Superior temporal gyrus (tissue), 1 donor: ENCODE results near the gene SPOCK1.
"Not testable (repeated sequence)": the region's sequence is repeated elsewhere in the genome, so short reads cannot be mapped to it uniquely, and the experiment has no call there.

Source experiments
- DNase-seq: peaks from one replicate; pipeline ENCODE4 v3.0.0-alpha.2; 2016; ENCODE audit errors: extremely low spot score

The SPOCK1 gene

DNA sequence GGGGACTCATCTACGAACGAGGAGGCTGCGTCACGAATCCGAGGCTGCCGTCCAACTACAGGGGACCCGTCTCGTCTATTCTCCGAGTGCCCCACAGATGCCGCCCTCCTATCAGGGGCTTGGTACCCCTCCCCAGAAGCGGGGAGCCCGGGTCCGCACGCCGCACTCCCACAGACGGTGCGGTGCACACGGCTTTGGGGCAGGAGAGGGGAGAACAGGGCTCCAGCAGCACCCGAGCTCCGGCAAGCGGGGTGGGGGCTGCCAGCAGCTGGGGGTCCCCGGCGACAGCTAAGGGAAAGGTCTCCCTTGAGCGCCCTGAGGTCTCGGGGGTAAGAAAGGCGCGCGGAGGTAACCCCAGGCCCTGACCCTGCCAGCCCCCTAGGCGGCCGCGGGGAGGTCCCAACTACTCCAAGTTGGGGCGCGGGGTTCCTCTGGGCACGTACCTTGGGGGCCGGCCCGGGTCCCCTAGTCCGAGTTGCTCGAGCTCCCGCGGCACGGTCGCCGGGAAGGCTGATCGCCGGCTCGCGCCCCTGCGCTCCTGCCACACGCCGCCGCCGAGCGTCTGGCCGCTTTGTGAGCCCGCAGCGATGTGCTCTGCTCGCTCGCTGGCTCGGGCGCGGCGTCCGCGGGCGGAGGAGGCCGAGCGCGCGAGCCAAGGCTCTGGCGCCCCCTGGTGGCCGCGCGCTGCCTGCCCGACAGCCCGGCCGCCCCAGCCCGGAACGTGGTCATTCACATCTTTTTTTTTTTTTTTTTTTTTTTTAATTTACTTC is at the start of gene SPOCK1:
TSS of gene SPOCK1 (minus strand) at position 591 of the 770 bp plus-strand sequence.
- DNase-seq: peak; percentile 85

- DNase-seq: no peak
These were observed 46.8 kb upstream of the SPOCK1 start for GRCh38 chr5:137545956-137546355.

GRCh38 chr5:137535449-137535848 is 36.3 kb upstream of the SPOCK1 start:
- not testable (repeated sequence) for DNase-seq

- no peak for DNase-seq
These were observed 34.8 kb upstream of the SPOCK1 start for GRCh38 chr5:137533963-137534362.

- DNase-seq: no peak
These were observed 32.1 kb upstream of the SPOCK1 start for GRCh38 chr5:137531266-137531665.

DNA sequence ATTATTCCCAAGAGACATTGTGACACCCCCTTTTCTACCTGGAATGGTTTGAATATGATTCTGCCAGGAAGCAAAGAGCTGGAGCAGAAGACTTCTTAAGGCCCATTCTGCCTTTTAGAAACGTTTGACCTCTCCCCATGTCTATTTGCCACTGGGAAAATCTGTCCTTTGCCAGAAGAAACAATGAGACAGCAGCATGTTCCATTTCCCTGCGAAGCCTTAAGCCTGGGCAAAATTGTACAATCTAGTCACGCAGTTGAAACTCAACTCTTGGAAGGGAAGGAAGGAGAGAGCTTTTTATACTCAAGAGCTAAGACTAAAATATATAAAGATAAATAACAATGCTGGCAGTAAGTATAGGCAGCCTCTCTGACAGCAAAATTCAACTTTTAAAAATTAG is 22.1 kb upstream of the SPOCK1 start:
- DNase-seq: no peak

- DNase-seq: no peak
These were observed 17.8 kb upstream of the SPOCK1 start for GRCh38 chr5:137516961-137517360.

DNA sequence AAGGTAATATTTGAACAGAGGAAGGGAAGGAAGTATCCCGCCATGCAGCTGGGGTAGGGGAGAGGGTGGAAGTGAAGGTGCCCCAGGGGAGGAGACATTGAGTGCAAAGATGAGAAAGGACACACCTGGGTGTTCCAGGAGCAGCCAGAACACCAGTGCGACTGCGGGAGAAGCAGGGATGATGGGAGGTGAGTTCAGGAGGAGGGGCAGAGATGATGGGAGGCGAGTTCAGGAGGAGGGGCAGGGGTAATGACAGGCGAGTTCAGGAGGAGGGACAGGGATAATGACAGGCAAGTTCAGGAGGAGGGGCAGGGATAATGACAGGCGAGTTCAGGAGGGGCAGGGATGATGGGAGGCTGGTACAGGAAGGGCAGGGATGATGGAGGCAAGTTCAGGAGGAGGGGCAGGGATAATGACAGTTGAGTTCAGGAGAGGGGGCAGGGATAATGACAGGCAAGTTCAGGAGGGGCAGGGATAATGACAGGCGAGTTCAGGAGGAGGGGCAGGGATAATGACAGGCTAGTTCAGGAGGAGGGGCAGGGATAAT is 17.2 kb upstream of the SPOCK1 start:
- DNase-seq: no peak

DNA sequence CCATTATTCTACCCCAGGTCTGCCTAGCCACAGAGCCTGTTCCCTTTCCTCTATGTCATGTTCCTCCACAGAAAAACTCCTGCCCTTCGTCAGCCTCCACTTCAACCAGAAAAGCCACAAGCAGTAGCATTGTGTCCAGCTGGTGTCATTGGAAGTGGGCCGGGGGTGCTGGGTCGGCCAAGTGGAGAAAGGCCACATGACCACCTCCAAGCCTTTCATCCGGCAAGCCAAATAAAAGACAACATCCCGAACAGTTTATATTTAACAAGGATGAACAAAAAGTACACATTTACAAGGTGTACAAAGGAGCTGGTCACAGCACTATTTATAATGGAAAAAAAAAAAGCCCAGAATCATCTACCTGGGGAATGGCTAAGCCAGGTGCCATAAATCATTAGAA is 16.1 kb upstream of the SPOCK1 start:
- no peak for DNase-seq

GRCh38 chr5:137510671-137511070 is 11.5 kb upstream of the SPOCK1 start:
- no peak for DNase-seq

GRCh38 chr5:137507150-137507549 is 8.0 kb upstream of the SPOCK1 start:
- no peak for DNase-seq

GRCh38 chr5:137506296-137506695 is 7.2 kb upstream of the SPOCK1 start:
- DNase-seq: no peak

- DNase-seq: no peak
These were observed 5.8 kb upstream of the SPOCK1 start for GRCh38 chr5:137504916-137505315.

- DNase-seq: no peak
These were observed 4.3 kb upstream of the SPOCK1 start for GRCh38 chr5:137503456-137503855.

DNA sequence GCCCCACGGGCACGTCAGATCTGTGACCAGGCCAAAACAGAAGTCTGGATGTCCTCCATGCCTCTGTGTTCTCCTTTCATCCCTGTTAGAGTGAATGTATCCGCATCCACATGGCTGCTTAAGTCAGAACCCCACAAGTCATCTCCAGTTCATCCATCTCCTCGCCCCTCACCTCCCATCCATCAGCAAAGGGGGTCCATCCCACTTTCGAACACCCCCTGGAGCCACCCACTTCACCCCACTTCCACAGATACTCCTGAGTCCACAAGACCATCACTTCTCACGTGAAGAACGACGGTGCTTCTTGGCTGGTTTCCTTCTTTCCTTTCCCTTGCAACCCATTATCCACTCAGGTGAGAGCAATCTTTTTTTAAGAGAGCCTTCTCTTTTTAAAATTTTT is 3.5 kb upstream of the SPOCK1 start:
- DNase-seq: no peak

DNA sequence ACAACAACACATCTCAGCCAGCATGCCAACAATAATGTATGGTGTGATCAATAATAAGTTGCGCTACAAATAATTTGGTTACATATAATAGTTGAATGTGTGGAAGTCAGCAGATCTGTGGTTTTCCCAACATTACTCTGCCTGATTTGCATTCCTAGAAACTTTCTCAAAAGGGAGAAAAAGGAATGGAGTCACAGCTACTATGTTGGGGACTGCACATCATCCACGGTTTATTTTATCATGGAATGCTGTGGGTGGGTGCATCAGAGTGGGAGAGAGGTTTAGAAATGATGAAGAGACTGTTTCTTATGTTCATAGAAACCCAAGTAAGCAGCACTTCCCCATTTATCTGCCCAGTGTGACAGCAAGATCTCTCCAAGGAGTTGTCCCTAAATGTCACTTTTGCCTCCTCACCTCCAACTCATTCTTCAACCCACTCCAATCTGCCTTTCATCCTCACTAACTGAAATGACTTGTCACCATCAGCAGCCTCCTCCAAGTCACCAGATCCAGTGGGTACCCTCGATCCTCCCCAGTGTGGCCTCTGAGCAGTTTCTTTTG is 2.8 kb upstream of the SPOCK1 start:
- no peak for DNase-seq

GRCh38 chr5:137501226-137501625 is 2.1 kb upstream of the SPOCK1 start:
- DNase-seq: no peak

- DNase-seq: no peak
These were observed 1.6 kb upstream of the SPOCK1 start for GRCh38 chr5:137500615-137501225.

- not testable (repeated sequence) for DNase-seq
These were observed 351 bp upstream of the SPOCK1 start for GRCh38 chr5:137499506-137499847.

GRCh38 chr5:137498301-137498735 is 808 bp downstream of the SPOCK1 start:
- DNase-seq: no peak

GRCh38 chr5:137497396-137498290 is 1.5 kb downstream of the SPOCK1 start:
- peak; percentile 80 for DNase-seq

- peak; percentile 51 for DNase-seq
These were observed 2.2 kb downstream of the SPOCK1 start for GRCh38 chr5:137496919-137497318.
